Endothelial cell of umbilical vein (primary cell): Measurements from ENCODE around the gene ZNF74. TPM values are rescaled to one million over a fixed set of nuclear protein-coding genes. Genes with fewer than 3 reads are reported as not detected.
A peak's percentile ranks its signal among the peaks of the same experiment; 100 is the strongest.

Experiments
- BruUV-seq: library from RNA; stranded (reverse); fragments of 400-500 nt; replicated peaks from 2 replicates; lab custom pipeline; 2021; lab: Mats Ljungman, UMichigan
- CTCF ChIA-PET: fragments of 300-600, 350-600 bp; sonication (Branson Sonifier 250); formaldehyde crosslinking; loops from one replicate; lab custom pipeline; 2021; ENCODE audit warnings: antibody characterized with exemption, inconsistent platforms; lab: Charles Lee
- POLR2A ChIA-PET: fragments of 300-600, 350-600 bp; sonication (Branson Sonifier 250); formaldehyde crosslinking; loops from one replicate; lab custom pipeline; 2021; ENCODE audit warnings: antibody characterized with exemption, inconsistent platforms; lab: Charles Lee
- DNase-seq: peaks from one replicate; pipeline ENCODE4 v3.0.0-alpha.2; 2011; ENCODE audit warnings: low read depth, low spot score
- FAIRE-seq: peaks from 2 replicates; lab custom pipeline; 2011; peaks lifted over from hg19 to GRCh38; lab: Jason Lieb, UNC
- H2AFZ ChIP-seq: 2 replicates; pipeline ENCODE4 v1.6.0; 2012; ENCODE audit warnings: low read depth, low read length, control low read depth, inconsistent platforms
- H3K27ac ChIP-seq: 2 replicates; pipeline ENCODE4 v1.5.1; 2011; ENCODE audit warnings: low read depth, mild to moderate bottlenecking, control low read depth, low read length, moderate library complexity; ENCODE audit not compliant: insufficient read depth
- H3K27me3 ChIP-seq, 2 experiments: 2 replicates each; pipeline versions ENCODE4 v1.6.0 to v1.6.1; 2011; ENCODE audit warnings: low read length in 2 of 2, mixed read lengths in 1 of 2; ENCODE audit not compliant: control insufficient read depth in 2 of 2, insufficient read depth in 2 of 2
- H3K36me3 ChIP-seq, 2 experiments: 2 replicates in 1 of 2; 3 replicates in 1 of 2; pipeline ENCODE4 v1.5.1; 2011; ENCODE audit warnings: low read length in 2 of 2, mild to moderate bottlenecking in 1 of 2, moderate library complexity in 1 of 2; ENCODE audit not compliant: control insufficient read depth in 2 of 2, insufficient read depth in 2 of 2; ENCODE audit errors: extremely low read depth in 1 of 2
- H3K4me1 ChIP-seq: 3 replicates; pipeline ENCODE4 v1.5.1; 2011; ENCODE audit warnings: mild to moderate bottlenecking, low read length; ENCODE audit not compliant: control insufficient read depth, insufficient read depth; ENCODE audit errors: extremely low read depth
- H3K4me2 ChIP-seq: 2 replicates; pipeline ENCODE4 v1.6.1; 2011; ENCODE audit warnings: low read length, control low read depth, mixed read lengths; ENCODE audit not compliant: insufficient read depth
- H3K4me3 ChIP-seq, 3 experiments: fragments of 200-600 bp in 1 of 3; sonication (generic), shearing (Covaris generic) in 1 of 3; replicated peaks in 1 of 3; 2 replicates each; pipeline ENCODE4 v1.5.1; 2011 to 2016; ENCODE audit warnings: control low read depth in 3 of 3, low read length in 3 of 3, mild to moderate bottlenecking in 2 of 3, inconsistent platforms in 1 of 3, low read depth in 1 of 3, moderate library complexity in 1 of 3; ENCODE audit not compliant: insufficient read depth in 1 of 3
- H3K79me2 ChIP-seq: 2 replicates; pipeline ENCODE4 v1.6.0; 2012; ENCODE audit warnings: low read length, inconsistent platforms; ENCODE audit not compliant: control insufficient read depth, insufficient read depth
- H3K9ac ChIP-seq: replicated peaks from 2 replicates; pipeline ENCODE3; 2011; ENCODE audit warnings: low read length, control low read depth; ENCODE audit not compliant: insufficient read depth; ENCODE audit errors: extremely low read depth
- H3K9me1 ChIP-seq: replicated peaks from 3 replicates; pipeline ENCODE4 v1.6.0; 2011; ENCODE audit warnings: mild to moderate bottlenecking, low read length; ENCODE audit not compliant: control insufficient read depth, insufficient read depth; ENCODE audit errors: extremely low read depth
- H3K9me3 ChIP-seq: replicated peaks from 2 replicates; pipeline ENCODE4 v1.5.1; 2012; ENCODE audit warnings: low read length, inconsistent platforms; ENCODE audit not compliant: control insufficient read depth, insufficient read depth
- H4K20me1 ChIP-seq: replicated peaks from 2 replicates; pipeline ENCODE3; 2011; ENCODE audit warnings: mild to moderate bottlenecking, low read length; ENCODE audit not compliant: control insufficient read depth, insufficient read depth; ENCODE audit errors: extremely low read depth
- CTCF ChIP-seq, 2 donors: IDR thresholded peaks; 1 replicate in 1 of 2; 2 replicates in 1 of 2; pipeline ENCODE4 v1.5.1; 2011; ENCODE audit warnings: low read length in 2 of 2, mild to moderate bottlenecking in 2 of 2, moderate library complexity in 2 of 2, control low read depth in 1 of 2, inconsistent platforms in 1 of 2, low read depth in 1 of 2; ENCODE audit not compliant: insufficient read depth in 1 of 2; ENCODE audit errors: extremely low read depth in 1 of 2
- EZH2 ChIP-seq: IDR thresholded peaks from 2 replicates; pipeline ENCODE4 v1.6.1; 2012; ENCODE audit warnings: borderline replicate concordance, low read depth, mild to moderate bottlenecking, moderate library complexity, low read length, inconsistent platforms; ENCODE audit not compliant: severe bottlenecking
- FOS ChIP-seq: IDR thresholded peaks from 2 replicates; pipeline ENCODE4 v1.6.1; 2011; ENCODE audit warnings: mild to moderate bottlenecking, low read length, moderate library complexity, borderline replicate concordance; ENCODE audit not compliant: insufficient read depth
- GATA2 ChIP-seq: IDR thresholded peaks from 2 replicates; pipeline ENCODE4 v1.7.0; 2011; ENCODE audit warnings: low read depth, mild to moderate bottlenecking, moderate library complexity, mixed read lengths, low read length; ENCODE audit not compliant: insufficient read length, insufficient read depth
- JUN ChIP-seq: IDR thresholded peaks from 2 replicates; pipeline ENCODE4 v1.6.1; 2011; ENCODE audit warnings: borderline replicate concordance, low read depth; ENCODE audit not compliant: insufficient read length, insufficient read depth
- MAX ChIP-seq: IDR thresholded peaks from 2 replicates; pipeline ENCODE4 v1.6.1; 2011; ENCODE audit not compliant: insufficient read depth, insufficient read length
- MYC ChIP-seq: IDR thresholded peaks from one replicate; pipeline ENCODE4 v1.6.1; 2011; ENCODE audit warnings: mild to moderate bottlenecking, low read depth, low read length
- POLR2A ChIP-seq: IDR thresholded peaks from 2 replicates; pipeline ENCODE4 v1.6.1; 2012; ENCODE audit warnings: low read depth, mild to moderate bottlenecking, control low read depth, low read length
- POLR2AphosphoS5 ChIP-seq: IDR thresholded peaks from 2 replicates; pipeline ENCODE4 v1.6.1; 2012; ENCODE audit warnings: low read depth, mild to moderate bottlenecking, control low read depth, low read length, moderate library complexity; ENCODE audit not compliant: insufficient read depth
- dilution Hi-C: fragments of 300-500 bp; cut with MboI; formaldehyde crosslinking; loops from one replicate; pipeline ENCODE4 v1.15.0; 2019; ENCODE audit warnings: low sequenced_read_pairs; ENCODE audit not compliant: extremely low pct_ligation_motif_present
- intact Hi-C: fragments of 100-400 bp; cut with micrococcal nuclease; formaldehyde crosslinking; loops from one replicate; pipeline ENCODE4 v1.10.0; 2022
- polyA plus RNA-seq, 4 experiments: library from polyadenylated mRNA; depleted of rRNA in 3 of 4; stranded (reverse) in 3 of 4; unstranded in 1 of 4; fragments of >200 nt; gene quantifications; 2 replicates each; pipeline versions ENCODE4 v1.2.1 to v1.2.3, GENCODE V29; 2011 to 2012; ENCODE audit warnings: missing spikeins in 1 of 4
- total RNA-seq: library from RNA; stranded (reverse); gene quantifications from 2 replicates; pipeline ENCODE4 v1.2.3, GENCODE V29; 2021

ZNF74 gene
- total and polyA plus RNA-seq, 2 donors (not counting 3 experiments of a cell fraction or from before 2014, with no cell fraction given), result 8.6 to 13.4 TPM

DNA sequence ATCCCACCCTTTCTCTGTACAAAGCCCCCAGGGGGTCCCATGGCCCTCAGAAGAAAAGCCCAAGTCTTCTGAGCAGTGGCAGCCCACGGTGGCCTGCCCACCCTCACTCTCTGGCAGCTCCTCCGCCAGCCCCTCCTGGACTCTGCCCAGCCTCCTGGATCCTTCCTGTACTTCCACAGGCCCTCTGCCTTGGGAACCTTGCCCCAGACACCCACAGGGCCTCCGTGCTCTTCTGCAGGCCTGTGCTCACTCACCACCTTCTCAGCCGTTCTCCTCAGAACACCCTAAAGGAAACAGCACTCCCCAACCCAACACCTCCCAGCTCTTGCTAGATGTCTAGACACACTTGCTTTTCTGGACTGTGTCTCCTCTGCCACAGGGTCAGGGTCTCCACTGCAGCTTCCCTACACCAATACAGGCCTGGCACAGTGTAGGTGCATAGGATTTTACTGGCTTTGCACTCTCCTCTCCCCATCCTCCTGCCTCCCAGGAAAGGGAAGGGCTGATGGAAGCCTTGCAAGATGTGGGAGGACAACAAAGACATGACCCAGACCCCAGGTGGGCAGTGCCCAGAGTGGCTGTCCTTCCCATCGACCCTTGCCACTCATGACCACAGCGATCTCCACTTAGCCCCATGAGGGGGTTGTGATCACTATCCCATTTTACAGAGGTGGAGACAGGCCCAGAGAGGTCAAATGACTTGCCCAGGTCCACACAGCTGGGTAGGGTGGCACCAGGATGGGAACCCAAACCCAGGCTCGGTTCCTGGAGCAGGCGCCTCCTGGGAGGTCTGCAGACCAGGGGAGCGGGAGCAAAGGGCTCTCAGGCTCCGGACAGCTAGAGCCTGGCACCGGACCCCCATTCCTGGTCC, 41.7 kb downstream of the ZNF74 start:
- Histone ChIP-seq H3K79me2 (peaks cover 14% of the 10 kb centered on the region), H4K20me1 (peaks cover 2% of the 10 kb centered on the region), H2AFZ (peak overlapping the region; percentile 3), H3K9me1 (no peaks in the 10 kb centered on the region), H3K27ac (no peak overlapping the region), H3K9me3 (no peaks in the 10 kb centered on the region), H3K27me3 (no peaks in the 10 kb centered on the region), H3K36me3 (no peaks in the 10 kb centered on the region), H3K4me2 (peak overlapping the region; percentile 74), H3K9ac (no peak overlapping the region), H3K4me1 (peaks cover 14% of the 10 kb centered on the region), H3K4me3 (peak overlapping the region; percentile 43 to 75 (median 48))
- CTCF ChIA-PET, result interaction anchor here (1.0 to 4.8 kb wide), 4 partner anchors 17 to 60 kb away, joined by 3 to 36 read pairs (median 15); partner anchors contain the start of gene KLHL22
- intact Hi-C loops (loop anchor here (5.0 kb wide), 1 partner anchor 62 kb away; the partner anchor contains the start of gene KLHL22), dilution Hi-C loops (no loop called here)
- DNase-seq, result no peak
- TF ChIP-seq MYC (no peak), CTCF (IDR thresholded peaks at IDR 0.05; ENCODE audit: extremely low read depth in 1 of 2, insufficient read depth in 1 of 2, low read depth in 1 of 2, low read length in 2 of 2) (no peak), EZH2 (no peak), GATA2 (no peak), POLR2A (no peak), JUN (no peak), FOS (no peak), MAX (no peak), POLR2AphosphoS5 (no peak)
- FAIRE-seq, result no peak
- POLR2A ChIA-PET, result no interaction called here
- BruUV-seq, result no TSS peak
